AG04449 (cell line): ENCODE measurements around the gene KRTAP12-1.

Experiments used
- CTCF ChIA-PET: fragments of 350-600 bp; formaldehyde crosslinking; extraction: SDS; loops from one replicate; lab custom pipeline; 2021; ENCODE audit warnings: antibody characterized with exemption; lab: Yijun Ruan, JAX
- POLR2A ChIA-PET: fragments of 400-600, 350-600 bp; formaldehyde crosslinking; extraction: SDS; loops from one replicate; lab custom pipeline; 2020; ENCODE audit warnings: antibody characterized with exemption, inconsistent platforms; lab: Yijun Ruan, JAX
- DNase-seq: peaks from one replicate; pipeline ENCODE4 v3.0.0-alpha.2; 2010; ENCODE audit warnings: low read depth, low spot score
- H3K4me3 ChIP-seq: 2 replicates; pipeline ENCODE4 v1.5.1; 2011; ENCODE audit warnings: low read depth, mild to moderate bottlenecking, control low read depth, low read length
- CTCF ChIP-seq: IDR thresholded peaks from one replicate; pipeline ENCODE4 v1.5.1; 2011; ENCODE audit warnings: mild to moderate bottlenecking, moderate library complexity, low read length, control low read depth, inconsistent platforms; ENCODE audit not compliant: insufficient read depth; ENCODE audit errors: missing control alignments

The KRTAP12-1 gene

GRCh38 chr21:44681861-44682579, at the start of gene KRTAP12-1:
Gene KRTAP12-1 (minus strand): TSS chr21:44682163. CDS start chr21:44682123, 40 bp downstream.
- no peak for TF ChIP-seq CTCF
- POLR2A ChIA-PET: no interaction called here
- no peak for DNase-seq
- CTCF ChIA-PET: interaction anchor here (1.2 kb wide), 1 partner anchor 13 kb away, joined by 3 read pairs; no protein-coding TSS in a partner anchor
- no peak within 1 kb of the TSS for H3K4me3 ChIP-seq

- CTCF ChIA-PET: interaction anchor here (0.9 kb wide), 1 partner anchor 12 kb away, joined by 3 read pairs; no protein-coding TSS in a partner anchor
- no peak for TF ChIP-seq CTCF
- POLR2A ChIA-PET: no interaction called here
- DNase-seq: no peak
- no peak overlapping the region for H3K4me3 ChIP-seq
Measured at GRCh38 chr21:44730951-44731579, 49.1 kb upstream of the KRTAP12-1 start.

GRCh38 chr21:44730028-44730395, 48.0 kb upstream of the KRTAP12-1 start:
- no peak for DNase-seq
- POLR2A ChIA-PET: no interaction called here
- H3K4me3 ChIP-seq: no peak overlapping the region
- CTCF ChIA-PET: no interaction called here
- no peak for TF ChIP-seq CTCF

- no peak overlapping the region for H3K4me3 ChIP-seq
- no peak for DNase-seq
- POLR2A ChIA-PET: no interaction called here
- CTCF ChIA-PET: no interaction called here
- no peak for TF ChIP-seq CTCF
Measured at GRCh38 chr21:44729336-44730027, 47.5 kb upstream of the KRTAP12-1 start.

GRCh38 chr21:44728716-44729115, 46.8 kb upstream of the KRTAP12-1 start:
- CTCF ChIA-PET: no interaction called here
- TF ChIP-seq CTCF: no peak
- no peak for DNase-seq
- POLR2A ChIA-PET: no interaction called here
- H3K4me3 ChIP-seq: no peak overlapping the region

GRCh38 chr21:44727757-44728156, 45.8 kb upstream of the KRTAP12-1 start:
- no peak for DNase-seq
- H3K4me3 ChIP-seq: no peak overlapping the region
- POLR2A ChIA-PET: no interaction called here
- no peak for TF ChIP-seq CTCF
- CTCF ChIA-PET: no interaction called here
